ENCODE measurements around the gene TESK2.

DNA sequence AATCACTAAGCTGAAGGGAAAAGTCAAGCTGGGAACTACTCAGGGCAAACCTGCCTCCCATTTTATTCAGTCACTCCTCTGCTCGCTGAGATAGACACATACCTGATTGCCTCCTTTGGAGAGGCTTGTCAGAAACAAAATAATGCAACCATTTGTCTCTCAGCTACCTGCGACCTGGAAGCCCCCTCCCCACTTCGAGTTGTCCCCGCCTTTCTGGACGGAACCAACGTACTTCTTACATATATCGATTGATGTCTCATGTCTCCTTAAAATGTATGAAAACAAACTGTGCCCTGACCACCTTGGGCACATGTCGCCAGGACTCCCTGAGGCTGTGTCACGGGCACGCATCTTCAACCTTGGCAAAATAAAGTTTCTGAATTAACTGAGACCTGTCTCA lies 185.7 kb downstream of the TESK2 start:
- TF ChIP-seq SAP130 (CRISPR knock-in tag; IDR thresholded peaks at IDR 0.05; ENCODE audit: low read depth), result no peak
- TF ChIP-seq FIP1L1 (IDR thresholded peaks at IDR 0.05; ENCODE audit: borderline replicate concordance, insufficient read depth, low read depth, low read length), result no peak
- TF ChIP-seq PPARG (CRISPR knock-in tag; conservative IDR thresholded peaks at IDR 0.05), result no peak
- no peak for TF ChIP-seq POLR2AphosphoS2 (IDR thresholded peaks at IDR 0.05; ENCODE audit: low read depth, low read length)
- TF ChIP-seq ZNF570 (CRISPR knock-in tag; IDR thresholded peaks at IDR 0.05; ENCODE audit: borderline replicate concordance), result no peak
- TF ChIP-seq, protein P1, sequence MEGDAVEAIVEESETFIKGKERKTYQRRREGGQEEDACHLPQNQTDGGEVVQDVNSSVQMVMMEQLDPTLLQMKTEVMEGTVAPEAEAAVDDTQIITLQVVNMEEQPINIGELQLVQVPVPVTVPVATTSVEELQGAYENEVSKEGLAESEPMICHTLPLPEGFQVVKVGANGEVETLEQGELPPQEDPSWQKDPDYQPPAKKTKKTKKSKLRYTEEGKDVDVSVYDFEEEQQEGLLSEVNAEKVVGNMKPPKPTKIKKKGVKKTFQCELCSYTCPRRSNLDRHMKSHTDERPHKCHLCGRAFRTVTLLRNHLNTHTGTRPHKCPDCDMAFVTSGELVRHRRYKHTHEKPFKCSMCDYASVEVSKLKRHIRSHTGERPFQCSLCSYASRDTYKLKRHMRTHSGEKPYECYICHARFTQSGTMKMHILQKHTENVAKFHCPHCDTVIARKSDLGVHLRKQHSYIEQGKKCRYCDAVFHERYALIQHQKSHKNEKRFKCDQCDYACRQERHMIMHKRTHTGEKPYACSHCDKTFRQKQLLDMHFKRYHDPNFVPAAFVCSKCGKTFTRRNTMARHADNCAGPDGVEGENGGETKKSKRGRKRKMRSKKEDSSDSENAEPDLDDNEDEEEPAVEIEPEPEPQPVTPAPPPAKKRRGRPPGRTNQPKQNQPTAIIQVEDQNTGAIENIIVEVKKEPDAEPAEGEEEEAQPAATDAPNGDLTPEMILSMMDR (CRISPR knock-in tag; IDR thresholded peaks at IDR 0.05), result no peak
- no peak for TF ChIP-seq EZH2 (conservative IDR thresholded peaks at IDR 0.05; ENCODE audit: low read depth, low read length)
- no peak for TF ChIP-seq KLF13 (CRISPR knock-in tag; IDR thresholded peaks at IDR 0.05)
- TF ChIP-seq HDAC6 (IDR thresholded peaks at IDR 0.05; ENCODE audit: low read depth, low read length), result no peak
- no peak for TF ChIP-seq ZNF431 (CRISPR knock-in tag; IDR thresholded peaks at IDR 0.05; ENCODE audit: borderline replicate concordance, low read depth)
- no peak for TF ChIP-seq RNF2 (conservative IDR thresholded peaks at IDR 0.05; ENCODE audit: low read depth)
- TF ChIP-seq NFRKB (IDR thresholded peaks at IDR 0.05), result no peak
- TF ChIP-seq GABPA (IDR thresholded peaks at IDR 0.05; ENCODE audit: low read depth, low read length), result no peak
- TF ChIP-seq GABPA (CRISPR knock-in tag; IDR thresholded peaks at IDR 0.05; ENCODE audit: low read depth), result no peak
